Stimulated activated naive B cell treated with anti-CD40 and anti-IgM and Interleukin-4, amounts not matched to agents 10 μg/mL and 1 μg/mL and 100 μg/mL, for 72 hours (primary cell): ENCODE data around the gene CCR1.
"Not testable (repeated sequence)": the region's sequence is repeated elsewhere in the genome, so short reads cannot be mapped to it uniquely, and the experiment has no call there.

Experiments
- ATAC-seq, 2 donors: fragments of 150-1000 bp; cut with Tn5 transposase; replicated peaks; 2 replicates each; pipeline ENCODE4 v1.10.0; 2021; ENCODE audit warnings: moderate library complexity in 1 of 2
- DNase-seq: peaks from one replicate; pipeline ENCODE4 v3.0.0; 2021
- H3K27ac Mint-ChIP-seq: one replicate; pipeline ENCODE4 v1.8.0; 2022; ENCODE audit warnings: mild to moderate bottlenecking, mixed read lengths
- H3K27me3 Mint-ChIP-seq, 2 donors: one replicate each; pipeline ENCODE4 v1.8.0; 2022; ENCODE audit warnings: mixed read lengths in 2 of 2
- H3K36me3 Mint-ChIP-seq, 2 donors: one replicate each; pipeline ENCODE4 v1.8.0; 2022; ENCODE audit warnings: mixed read lengths in 2 of 2, mild to moderate bottlenecking in 1 of 2
- H3K4me1 Mint-ChIP-seq, 2 donors: one replicate each; pipeline ENCODE4 v1.8.0; 2022; ENCODE audit warnings: mixed read lengths in 2 of 2, mild to moderate bottlenecking in 1 of 2
- H3K4me3 Mint-ChIP-seq, 2 donors: one replicate each; pipeline ENCODE4 v1.8.0; 2022; ENCODE audit warnings: mild to moderate bottlenecking in 2 of 2, mixed read lengths in 2 of 2, moderate library complexity in 1 of 2
- H3K9me3 Mint-ChIP-seq, 2 donors: one replicate each; pipeline ENCODE4 v1.8.0; 2022; ENCODE audit warnings: mixed read lengths in 2 of 2, mild to moderate bottlenecking in 1 of 2

CCR1 gene

DNA sequence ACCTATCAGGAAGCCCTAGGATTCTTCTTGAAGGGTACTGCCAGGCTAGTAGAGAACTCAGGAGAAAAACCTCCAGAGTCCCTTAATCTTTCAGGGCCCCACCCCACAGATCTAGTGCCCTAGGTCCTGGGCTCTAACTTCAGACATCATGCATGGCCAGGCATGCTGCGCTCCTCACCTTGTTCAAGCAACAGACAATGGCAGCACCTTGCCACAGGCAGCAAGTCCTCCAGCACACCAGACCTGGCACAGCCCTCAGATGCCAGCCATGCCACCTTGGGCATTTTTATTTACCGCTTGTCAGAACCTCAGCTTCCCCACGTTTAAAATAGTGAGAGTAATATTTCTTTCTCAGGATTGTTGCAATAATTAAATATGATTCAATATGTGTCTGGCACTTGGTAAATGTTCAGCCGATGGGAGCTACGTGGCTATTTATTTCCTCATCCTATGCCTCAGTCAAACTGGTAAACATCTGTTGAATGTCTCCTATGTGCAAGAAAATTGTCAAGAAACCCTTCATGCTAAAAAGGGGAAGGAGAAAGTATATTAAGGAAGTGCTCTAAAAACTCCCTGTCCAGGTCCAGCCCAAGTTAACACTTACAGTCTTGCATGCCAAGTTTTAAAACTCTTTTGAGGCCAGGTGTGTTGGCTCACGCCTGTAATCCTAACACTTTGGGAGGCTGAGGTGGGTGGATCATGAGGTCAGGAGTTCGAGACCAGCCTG, 14.5 kb upstream of the CCR1 start:
- Mint-ChIP-seq H3K36me3 (peaks cover 5 to 9% of the 10 kb centered on the region in 2 donors), H3K4me3 (peak overlapping the region in 1 of 2 donors; percentile 26), H3K27ac (no peak overlapping the region), H3K9me3 (peaks cover 6 to 8% of the 10 kb centered on the region in 2 donors), H3K27me3 (peaks cover 0 to 3% of the 10 kb centered on the region in 2 donors), H3K4me1 (peaks cover 33 to 44% of the 10 kb centered on the region in 2 donors)
- DNase-seq (no peak), ATAC-seq (peak; percentile 90 to 91)

DNA sequence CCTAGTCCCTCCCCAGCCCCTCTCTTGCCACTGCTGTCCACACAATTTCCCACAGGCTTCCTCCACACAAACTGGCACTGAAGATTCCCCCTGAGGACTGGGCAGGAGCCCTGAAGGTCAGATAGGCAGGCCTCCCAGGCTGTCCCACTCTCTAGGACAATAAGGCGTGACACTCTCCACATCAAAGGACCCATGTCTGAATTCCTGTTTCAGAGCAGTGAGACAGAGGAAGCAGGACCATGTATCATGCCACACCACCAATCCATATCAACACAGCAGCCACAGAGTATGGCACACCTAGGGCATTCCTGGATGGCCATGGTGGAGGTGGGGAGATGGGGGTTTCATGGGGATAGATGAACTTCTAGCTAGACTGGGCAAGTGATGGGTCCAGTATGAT, 13.8 kb upstream of the CCR1 start:
- peak; percentile 17 to 21 for ATAC-seq
- no peak for DNase-seq
- H3K27me3 Mint-ChIP-seq: peaks cover 0 to 3% of the 10 kb centered on the region in 2 donors
- H3K36me3 Mint-ChIP-seq: peaks cover 5 to 7% of the 10 kb centered on the region in 2 donors
- no peak overlapping the region for H3K27ac Mint-ChIP-seq
- H3K4me1 Mint-ChIP-seq: peaks cover 32 to 39% of the 10 kb centered on the region in 2 donors
- H3K9me3 Mint-ChIP-seq: peaks cover 6 to 8% of the 10 kb centered on the region in 2 donors
- no peak overlapping the region for H3K4me3 Mint-ChIP-seq

DNA sequence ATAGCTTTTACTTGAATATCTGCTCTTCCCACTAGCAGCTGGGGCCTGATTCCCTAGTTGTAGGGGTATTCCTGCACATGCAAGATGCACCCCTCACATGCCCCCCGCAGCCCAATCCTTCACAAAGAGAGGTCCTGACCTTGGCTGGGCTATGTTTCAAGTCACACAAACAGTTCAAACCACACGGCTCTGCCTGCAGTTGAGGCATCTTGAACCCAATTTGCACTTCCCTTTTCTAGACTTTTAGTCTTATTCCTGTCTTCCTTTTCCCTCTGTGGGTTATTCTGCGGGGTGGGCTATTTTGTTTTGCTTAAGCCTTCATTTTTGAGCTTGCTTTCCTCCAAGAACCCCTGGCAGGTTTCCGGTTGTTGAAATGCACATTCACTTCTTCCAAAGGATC, 13.3 kb upstream of the CCR1 start:
- DNase-seq: no peak
- ATAC-seq: peak; percentile 43 to 44
- H3K4me1 Mint-ChIP-seq: peaks cover 30 to 39% of the 10 kb centered on the region in 2 donors
- no peak overlapping the region for H3K27ac Mint-ChIP-seq
- peaks cover 0 to 1% of the 10 kb centered on the region in 2 donors for H3K27me3 Mint-ChIP-seq
- peaks cover 3 to 6% of the 10 kb centered on the region in 2 donors for H3K9me3 Mint-ChIP-seq
- peaks cover 2 to 4% of the 10 kb centered on the region in 2 donors for H3K36me3 Mint-ChIP-seq
- no peak overlapping the region for H3K4me3 Mint-ChIP-seq

DNA sequence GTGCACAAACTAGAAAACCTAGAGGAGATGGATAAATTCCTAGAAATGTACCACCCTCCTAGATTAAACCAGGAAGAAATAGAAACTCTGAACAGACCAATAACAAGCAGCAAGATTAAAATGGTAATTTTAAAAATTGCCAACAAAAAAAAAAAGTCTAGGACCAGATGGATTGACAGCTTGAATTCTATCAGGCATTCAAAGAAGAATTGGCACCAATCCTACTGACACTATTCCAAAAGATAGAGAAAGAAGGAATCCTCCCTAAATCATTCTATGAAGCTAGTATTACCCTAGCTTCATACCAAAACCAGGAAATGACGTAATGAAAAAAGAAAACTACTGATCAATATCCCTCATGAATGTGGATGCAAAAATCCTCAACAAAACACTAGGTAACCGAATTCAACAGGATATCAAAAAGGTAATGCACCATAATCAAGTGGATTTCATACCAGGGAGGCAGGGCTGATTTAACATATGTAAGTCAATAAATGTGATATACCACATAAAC, 10.1 kb upstream of the CCR1 start:
- Mint-ChIP-seq H3K4me3 (no peak overlapping the region), H3K27ac (no peak overlapping the region), H3K27me3 (no peaks in the 10 kb centered on the region), H3K4me1 (peaks cover 23 to 29% of the 10 kb centered on the region in 2 donors), H3K9me3 (peaks cover 0 to 4% of the 10 kb centered on the region in 2 donors), H3K36me3 (peaks cover 0 to 3% of the 10 kb centered on the region in 2 donors)
- DNase-seq (no peak), ATAC-seq (no peak)

DNA sequence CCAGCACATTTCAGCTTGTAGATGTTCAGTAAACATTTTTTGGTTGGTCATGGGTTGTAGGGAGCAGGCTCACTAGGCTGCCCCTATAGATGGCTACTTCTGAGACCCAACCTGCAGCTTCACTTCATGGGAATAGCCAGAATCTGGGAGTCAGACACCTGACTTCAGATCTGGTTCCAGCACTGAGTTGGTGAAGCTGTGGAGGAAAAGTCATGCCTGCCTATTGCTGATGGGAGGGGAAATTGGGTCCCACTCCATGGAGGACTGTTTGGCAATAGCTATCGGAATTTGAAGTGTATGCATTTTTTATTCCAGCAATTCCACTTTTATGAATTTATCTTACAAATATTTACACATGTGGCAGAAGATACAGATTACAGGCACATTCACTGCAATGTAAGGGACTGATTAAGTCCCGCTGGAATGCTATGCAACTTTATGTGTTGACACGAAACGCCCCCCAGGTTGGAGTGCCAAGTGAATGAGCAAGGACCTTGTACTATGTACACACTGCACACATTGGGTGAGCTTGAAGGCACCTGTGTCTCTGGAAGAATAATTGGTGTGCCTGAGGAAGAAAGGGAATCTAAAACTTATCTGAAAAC, 7.8 kb upstream of the CCR1 start:
- Mint-ChIP-seq H3K4me1 (peaks cover 3 to 6% of the 10 kb centered on the region in 2 donors), H3K4me3 (no peak overlapping the region), H3K27ac (no peak overlapping the region), H3K9me3 (peaks cover 0 to 4% of the 10 kb centered on the region in 2 donors), H3K36me3 (peaks cover 0 to 3% of the 10 kb centered on the region in 2 donors), H3K27me3 (no peaks in the 10 kb centered on the region)
- DNase-seq: no peak
- ATAC-seq: no peak

DNA sequence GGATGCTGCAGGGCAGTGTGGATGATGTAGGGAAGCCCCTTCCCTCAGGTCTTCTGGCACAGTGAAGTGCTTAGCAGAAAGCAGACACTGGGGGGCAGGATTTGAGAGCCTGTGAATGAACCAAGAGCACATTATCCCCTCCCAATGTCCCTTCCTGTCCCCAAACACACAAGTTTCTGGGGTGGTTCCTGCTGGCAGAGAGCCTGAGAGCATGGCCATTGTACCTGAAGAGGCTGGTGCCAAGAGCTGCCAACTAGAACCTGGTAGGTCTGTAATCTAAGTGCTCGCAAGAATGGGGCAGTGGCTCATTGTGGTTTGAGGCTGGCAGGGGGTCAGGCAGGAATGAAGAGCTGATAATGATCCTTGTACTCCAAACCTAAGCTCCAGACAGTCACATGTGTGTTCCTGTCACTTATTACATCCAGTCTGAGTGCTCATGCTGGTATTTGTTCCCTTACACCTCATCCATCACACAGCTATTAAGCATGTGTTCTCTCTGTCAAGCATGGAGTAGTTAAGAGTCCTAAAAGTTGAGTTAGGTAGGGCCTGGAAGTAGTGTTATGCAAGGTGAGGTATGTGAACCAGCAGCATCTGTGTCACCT, 6.7 kb upstream of the CCR1 start:
- ATAC-seq: peak; percentile 57 to 59
- H3K9me3 Mint-ChIP-seq: peaks cover 0 to 4% of the 10 kb centered on the region in 2 donors
- no peak overlapping the region for H3K4me3 Mint-ChIP-seq
- DNase-seq: no peak
- H3K4me1 Mint-ChIP-seq: peaks cover 0 to 3% of the 10 kb centered on the region in 2 donors
- no peak overlapping the region for H3K27ac Mint-ChIP-seq
- peaks cover 0 to 1% of the 10 kb centered on the region in 2 donors for H3K36me3 Mint-ChIP-seq
- no peaks in the 10 kb centered on the region for H3K27me3 Mint-ChIP-seq

DNA sequence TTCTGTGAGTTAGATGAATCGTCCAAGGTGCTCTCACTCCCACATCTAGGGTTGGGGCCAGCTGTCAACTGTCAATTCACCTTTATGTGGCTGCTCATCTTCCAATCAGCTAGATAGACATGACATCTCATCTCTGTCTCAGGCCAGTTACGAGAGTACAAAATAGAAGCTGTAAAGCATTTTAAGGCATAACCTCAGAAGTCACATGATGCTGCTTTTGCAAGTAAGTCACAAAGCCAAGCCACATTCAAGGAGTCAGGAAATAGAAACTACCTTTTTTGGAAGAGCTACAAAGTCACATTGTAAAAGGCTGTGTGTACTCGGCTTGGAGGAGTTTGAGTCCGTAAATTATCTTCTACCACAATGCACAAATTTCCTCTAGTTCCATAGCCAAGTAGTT, 5.1 kb upstream of the CCR1 start:
- no peak overlapping the region for H3K4me3 Mint-ChIP-seq
- H3K4me1 Mint-ChIP-seq: peaks cover 15% of the 10 kb centered on the region in 2 donors
- DNase-seq (no peak), ATAC-seq (no peak)
- no peaks in the 10 kb centered on the region for H3K9me3 Mint-ChIP-seq
- H3K27ac Mint-ChIP-seq: no peak overlapping the region
- no peaks in the 10 kb centered on the region for H3K27me3 Mint-ChIP-seq
- no peaks in the 10 kb centered on the region for H3K36me3 Mint-ChIP-seq

DNA sequence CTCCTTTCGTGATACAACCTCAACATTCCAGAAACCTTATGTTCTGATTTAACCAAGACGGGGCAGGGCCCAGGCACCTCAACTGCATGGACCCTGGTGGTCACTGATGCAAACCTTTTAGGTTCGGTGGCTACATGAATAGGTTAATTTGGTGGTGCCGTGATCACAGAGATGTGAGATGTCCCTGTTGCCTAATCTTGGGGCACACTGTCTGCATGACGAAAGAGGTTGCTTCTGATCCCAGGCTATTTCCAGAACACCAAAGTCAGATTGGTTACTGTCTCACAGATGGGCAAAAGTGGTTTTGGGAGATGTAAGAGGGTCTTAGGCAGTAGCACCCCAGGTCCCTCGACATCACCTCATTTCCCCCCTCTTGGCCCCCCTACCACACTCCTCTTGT, 4.0 kb upstream of the CCR1 start:
- Mint-ChIP-seq H3K9me3 (no peaks in the 10 kb centered on the region), H3K4me3 (no peak overlapping the region), H3K4me1 (peaks cover 18 to 26% of the 10 kb centered on the region in 2 donors), H3K27ac (no peak overlapping the region), H3K36me3 (no peaks in the 10 kb centered on the region), H3K27me3 (no peaks in the 10 kb centered on the region)
- ATAC-seq (no peak), DNase-seq (no peak)

DNA sequence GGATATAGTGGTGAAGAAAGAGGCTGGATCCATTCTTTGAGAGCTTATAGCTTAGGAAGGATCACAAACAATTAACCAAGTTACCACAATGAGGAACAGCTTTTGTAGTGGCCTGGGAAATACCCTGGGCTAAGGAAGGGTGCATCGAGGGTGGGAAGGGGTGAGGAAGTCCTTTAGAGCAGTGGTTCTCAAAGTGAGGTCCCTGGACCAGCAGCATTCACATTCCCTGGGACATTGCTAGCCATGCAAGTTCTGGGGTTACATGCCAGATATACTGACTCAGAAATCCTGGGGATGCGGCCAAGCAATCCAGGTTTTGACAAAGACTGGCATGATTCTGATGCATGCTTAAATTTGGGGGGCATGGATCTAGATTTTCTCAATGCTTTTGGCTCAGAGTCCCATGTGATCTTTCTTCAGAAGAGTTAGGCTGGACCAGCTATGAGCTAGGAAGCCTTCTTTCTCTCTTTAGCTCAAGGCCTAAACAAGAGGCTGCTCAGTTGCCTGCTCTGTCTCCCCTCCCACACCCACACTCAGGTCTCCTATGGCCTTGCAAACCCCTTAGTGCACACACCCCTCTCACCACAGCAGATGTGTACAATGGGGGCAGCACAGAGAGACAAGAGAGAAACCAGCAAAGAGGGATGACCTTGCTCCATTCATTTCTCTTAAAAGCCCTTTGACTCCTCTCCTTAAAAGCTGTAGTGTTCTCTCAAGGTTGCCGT, 1.8 kb upstream of the CCR1 start:
- DNase-seq (no peak), ATAC-seq (no peak)
- H3K9me3 Mint-ChIP-seq: no peaks in the 10 kb centered on the region
- H3K4me3 Mint-ChIP-seq: no peak overlapping the region
- no peaks in the 10 kb centered on the region for H3K36me3 Mint-ChIP-seq
- peaks cover 21 to 31% of the 10 kb centered on the region in 2 donors for H3K4me1 Mint-ChIP-seq
- H3K27me3 Mint-ChIP-seq: no peaks in the 10 kb centered on the region
- H3K27ac Mint-ChIP-seq: no peak overlapping the region

DNA sequence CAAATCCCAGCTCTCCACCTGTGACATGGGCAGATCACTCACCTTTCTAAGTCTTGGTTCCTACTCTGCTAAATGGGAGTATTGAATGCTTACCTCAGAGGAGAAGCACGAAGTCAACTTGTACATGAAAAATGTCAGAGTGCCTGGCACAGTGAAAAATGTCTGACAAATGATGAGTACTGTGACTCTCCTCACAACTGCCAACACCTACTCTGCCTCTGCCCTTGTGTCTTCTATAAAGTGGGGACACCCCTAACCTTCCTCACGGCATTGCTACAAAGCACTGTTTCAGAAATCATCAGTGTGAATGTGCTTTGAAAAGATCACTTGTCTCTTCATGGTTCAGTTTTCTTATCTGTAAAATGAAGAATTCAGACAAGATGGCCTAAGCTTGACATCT, 940 bp upstream of the CCR1 start:
- DNase-seq (no peak), ATAC-seq (no peak)
- no peaks in the 10 kb centered on the region for H3K27me3 Mint-ChIP-seq
- H3K27ac Mint-ChIP-seq: no peak overlapping the region
- H3K9me3 Mint-ChIP-seq: no peaks in the 10 kb centered on the region
- H3K4me1 Mint-ChIP-seq: peaks cover 21 to 31% of the 10 kb centered on the region in 2 donors
- H3K4me3 Mint-ChIP-seq: no peak overlapping the region
- H3K36me3 Mint-ChIP-seq: no peaks in the 10 kb centered on the region

DNA sequence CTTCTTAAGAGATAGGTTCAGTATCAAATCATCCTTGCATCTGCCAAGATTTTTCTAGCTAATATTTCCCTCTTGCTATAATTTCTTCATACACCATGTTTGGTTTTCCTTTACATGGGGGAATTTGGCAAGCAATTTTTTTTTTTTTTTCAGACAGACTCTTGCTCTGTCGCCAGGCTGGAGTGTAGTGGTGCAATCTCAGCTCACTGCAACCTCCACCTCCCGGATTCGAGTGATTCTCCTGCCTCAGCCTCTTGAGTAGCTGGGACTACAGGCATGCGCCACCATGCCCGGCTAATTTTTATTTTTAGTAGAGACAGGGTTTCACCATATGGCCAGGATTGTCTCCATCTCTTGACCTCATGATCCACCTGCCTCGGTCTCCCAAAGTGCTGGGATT, 599 bp downstream of the CCR1 start:
- H3K9me3 Mint-ChIP-seq, H3K36me3 Mint-ChIP-seq, ATAC-seq, H3K4me3 Mint-ChIP-seq, H3K27me3 Mint-ChIP-seq, H3K27ac Mint-ChIP-seq, DNase-seq: not testable (repeated sequence)
- peaks cover 21 to 31% of the 10 kb centered on the region in 2 donors for H3K4me1 Mint-ChIP-seq

DNA sequence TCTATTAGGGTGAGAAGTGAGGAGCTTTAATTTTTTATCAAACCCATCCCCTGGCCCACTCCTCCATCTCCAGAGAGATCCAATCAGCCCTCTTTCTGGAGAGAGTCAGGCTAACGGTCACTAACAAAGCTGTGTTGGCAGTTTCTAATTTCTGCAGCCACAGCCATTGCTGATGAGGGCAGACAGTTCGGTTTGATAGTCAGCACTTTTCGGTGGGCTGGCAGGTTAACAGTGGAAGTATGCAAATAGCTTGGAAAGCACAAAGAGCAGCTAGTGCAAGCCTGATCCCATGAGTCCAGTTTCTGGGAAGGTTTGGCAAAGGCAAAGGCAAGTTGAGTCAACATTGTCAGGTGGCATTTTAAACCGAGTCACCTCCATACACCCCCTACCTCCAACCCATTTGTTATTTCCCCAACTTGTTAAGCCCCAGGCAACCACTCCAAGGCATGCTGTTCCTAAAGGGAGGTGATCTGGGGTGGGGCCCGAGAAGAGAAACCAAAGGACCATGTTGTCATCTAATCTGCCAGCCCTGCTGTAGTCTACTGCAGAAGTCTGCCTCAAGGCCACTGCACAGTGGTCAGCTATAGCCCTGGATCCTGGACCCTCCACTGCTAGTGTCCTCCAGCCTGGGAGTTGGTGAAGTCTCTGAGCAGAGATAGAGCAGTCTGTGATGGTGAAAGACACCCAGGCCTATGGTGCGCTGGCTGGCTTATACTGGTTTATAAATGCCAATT, 1.7 kb downstream of the CCR1 start:
- no peak for DNase-seq

DNA sequence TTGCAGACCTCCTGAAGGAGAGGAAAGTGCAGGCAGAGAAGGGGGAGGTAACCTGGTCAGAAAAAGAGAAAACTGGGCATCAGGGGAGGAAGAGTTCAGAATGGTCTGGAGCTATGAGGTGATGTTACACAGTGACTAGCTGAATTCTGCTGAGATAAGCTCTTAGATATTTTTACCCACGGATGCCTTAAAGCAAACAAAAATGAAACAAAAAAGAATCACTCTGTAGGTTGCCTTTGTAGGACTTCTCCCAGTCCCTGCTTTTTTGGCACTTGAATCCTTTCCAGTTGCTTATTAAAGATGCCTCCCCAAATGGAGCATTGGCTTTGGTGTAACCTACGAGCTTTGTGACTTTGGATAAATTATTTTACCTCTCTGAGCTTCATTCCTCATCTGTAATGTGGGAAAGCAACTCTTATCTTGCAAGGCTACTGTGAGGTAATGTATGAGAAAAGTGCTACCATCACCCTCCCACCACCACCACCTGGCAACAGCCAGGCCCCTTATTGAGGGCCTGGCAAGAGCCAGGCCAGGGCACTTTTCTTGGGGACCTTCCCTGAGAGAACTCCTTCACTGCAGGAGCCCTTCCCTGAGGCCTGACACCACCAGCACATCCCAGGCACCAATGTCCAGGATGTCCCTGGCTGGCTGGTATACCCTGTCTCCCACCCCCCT, 2.7 kb downstream of the CCR1 start:
- H3K4me3 Mint-ChIP-seq: no peak overlapping the region
- ATAC-seq (no peak), DNase-seq (no peak)
- no peaks in the 10 kb centered on the region for H3K27me3 Mint-ChIP-seq
- H3K36me3 Mint-ChIP-seq: no peaks in the 10 kb centered on the region
- no peak overlapping the region for H3K27ac Mint-ChIP-seq
- no peaks in the 10 kb centered on the region for H3K9me3 Mint-ChIP-seq
- peaks cover 19 to 31% of the 10 kb centered on the region in 2 donors for H3K4me1 Mint-ChIP-seq

More for the DNA sequence above, 1.7 kb downstream of the CCR1 start:
- peaks cover 21 to 31% of the 10 kb centered on the region in 2 donors for H3K4me1 Mint-ChIP-seq
- H3K36me3 Mint-ChIP-seq: no peaks in the 10 kb centered on the region
- H3K27me3 Mint-ChIP-seq: no peaks in the 10 kb centered on the region
- H3K4me3 Mint-ChIP-seq: no peak overlapping the region
- ATAC-seq: no peak
- no peaks in the 10 kb centered on the region for H3K9me3 Mint-ChIP-seq
- H3K27ac Mint-ChIP-seq: no peak overlapping the region
